Peyer's patch (tissue), 4 donors: ENCODE results near the gene RNF208. TPM values are rescaled to one million over a fixed set of nuclear protein-coding genes. Genes with fewer than 3 reads are reported as not detected.

ENCODE experiments used
- DNase-seq, 3 donors: peaks; one replicate each; pipeline ENCODE4 v3.0.0-alpha.2; 2017 to 2019
- H3K27ac ChIP-seq, 4 donors: fragments of 200-600 bp; sonication (generic); one replicate each; pipeline ENCODE4 v1.5.1; 2016 to 2019
- H3K27me3 ChIP-seq, 2 donors: fragments of 200-600 bp; sonication (generic); one replicate each; pipeline ENCODE4 v1.5.1; 2019
- H3K36me3 ChIP-seq, 3 donors: fragments of 200-600 bp; sonication (generic); one replicate each; pipeline ENCODE4 v1.5.1; 2016 to 2019
- H3K4me1 ChIP-seq, 4 donors: fragments of 200-600 bp; sonication (generic); one replicate each; pipeline ENCODE4 v1.5.1; 2016 to 2019
- H3K4me3 ChIP-seq, 4 donors: fragments of 200-600 bp; sonication (generic); 1 replicate in 3 of 4; 2 replicates in 1 of 4; pipeline ENCODE4 v1.5.1; 2016 to 2019; ENCODE audit warnings: mild to moderate bottlenecking in 1 of 4
- H3K9me3 ChIP-seq, 4 donors: fragments of 200-600 bp; sonication (generic); one replicate each; pipeline ENCODE4 v1.5.1; 2016 to 2019; ENCODE audit warnings: mild to moderate bottlenecking in 1 of 4
- POLR2A ChIP-seq, 2 donors: fragments of 450-650 bp; IDR thresholded peaks; one replicate each; pipeline ENCODE4 v1.5.1; 2017; ENCODE audit warnings: antibody characterized with exemption in 2 of 2, mild to moderate bottlenecking in 2 of 2, moderate library complexity in 2 of 2
- total RNA-seq, 4 donors: library from RNA; depleted of rRNA; stranded (reverse); fragments of >200 nt; gene quantifications; one replicate each; pipeline ENCODE4 v1.1.0, GENCODE V29; 2016
- TF ChIP-seq, protein P1 (sequence below), 6 experiments: fragments of 450-650 bp in 4 of 6; fragments of 200-600 bp in 2 of 6; sonication (generic) in 1 of 6; IDR thresholded peaks; one replicate each; pipeline ENCODE4 v1.5.1; 2017 to 2019; ENCODE audit warnings: antibody characterized with exemption in 6 of 6, mild to moderate bottlenecking in 3 of 6, moderate library complexity in 1 of 6

The RNF208 gene
- total RNA-seq, 4 donors from 2014 or later = 4.4 to 5.9 TPM; not detected in 2

GRCh38 chr9:137224830-137225694 lies 3.0 kb upstream of the RNF208 start, which contains the start of gene CYSRT1:
CYSRT1 (plus strand) TSS chr9:137225174; CDS start chr9:137225622, 448 bp downstream.
- H3K9me3 ChIP-seq = no peaks in the 10 kb centered on the region
- H3K27me3 ChIP-seq = no peaks in the 10 kb centered on the region
- peak within 1 kb of the TSS; percentile 85 to 93 (median 90) for H3K27ac ChIP-seq
- DNase-seq = peak in 2 of 3 donors; percentile 68 to 70
- peaks cover 8 to 54% (median 19%) of the 10 kb centered on the region in 4 donors for H3K4me1 ChIP-seq
- no peaks in the 10 kb centered on the region for H3K36me3 ChIP-seq
- H3K4me3 ChIP-seq = peak within 1 kb of the TSS; percentile 62 to 84 (median 72)
- TF ChIP-seq POLR2A (IDR thresholded peaks at IDR 0.05) = no peak

DNA sequence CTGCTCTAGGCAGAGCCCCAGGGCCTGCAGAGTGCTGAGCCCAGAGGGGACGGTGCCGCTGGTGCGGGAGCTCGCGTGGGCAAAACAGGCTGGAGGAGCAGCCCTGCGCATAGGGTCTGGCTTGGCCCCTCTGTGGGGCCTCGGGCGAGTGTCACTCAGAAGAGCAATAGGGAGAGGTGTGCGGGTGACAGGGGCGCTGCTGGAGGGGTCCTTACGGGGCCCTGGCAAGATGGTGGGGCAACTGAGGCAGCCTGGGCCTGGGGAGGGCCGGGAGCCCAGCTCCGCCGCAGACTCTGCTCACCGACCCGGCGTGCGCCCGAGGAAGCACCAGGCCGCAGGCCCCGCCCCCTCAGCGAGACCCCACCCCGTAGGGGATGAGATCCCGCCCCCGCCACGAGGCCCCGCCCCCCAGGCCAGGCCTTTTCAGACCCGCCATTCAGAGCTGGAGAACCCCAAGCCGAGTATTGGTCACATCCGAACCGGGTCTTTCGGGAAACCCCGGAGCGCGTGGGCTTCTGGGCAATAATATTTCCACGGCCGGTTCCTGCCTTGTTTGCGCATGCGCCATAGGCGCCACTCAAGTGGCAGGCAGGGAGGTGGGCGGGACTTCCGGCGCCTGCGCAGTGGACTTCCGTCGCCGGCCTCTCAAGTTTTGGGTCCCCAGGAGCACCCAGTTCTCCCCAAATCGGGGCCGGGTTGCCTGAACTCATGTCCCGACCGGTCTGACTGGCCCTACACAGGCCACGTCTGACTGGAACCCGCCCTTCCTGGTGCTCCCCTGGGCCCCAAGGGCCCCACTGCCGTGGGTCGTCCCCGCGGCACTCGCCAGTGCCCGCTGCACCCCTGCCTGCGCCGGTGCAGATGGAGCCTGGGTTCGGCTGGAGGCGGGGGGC lies 1.3 kb upstream of the RNF208 start:
- TF ChIP-seq, protein P1, sequence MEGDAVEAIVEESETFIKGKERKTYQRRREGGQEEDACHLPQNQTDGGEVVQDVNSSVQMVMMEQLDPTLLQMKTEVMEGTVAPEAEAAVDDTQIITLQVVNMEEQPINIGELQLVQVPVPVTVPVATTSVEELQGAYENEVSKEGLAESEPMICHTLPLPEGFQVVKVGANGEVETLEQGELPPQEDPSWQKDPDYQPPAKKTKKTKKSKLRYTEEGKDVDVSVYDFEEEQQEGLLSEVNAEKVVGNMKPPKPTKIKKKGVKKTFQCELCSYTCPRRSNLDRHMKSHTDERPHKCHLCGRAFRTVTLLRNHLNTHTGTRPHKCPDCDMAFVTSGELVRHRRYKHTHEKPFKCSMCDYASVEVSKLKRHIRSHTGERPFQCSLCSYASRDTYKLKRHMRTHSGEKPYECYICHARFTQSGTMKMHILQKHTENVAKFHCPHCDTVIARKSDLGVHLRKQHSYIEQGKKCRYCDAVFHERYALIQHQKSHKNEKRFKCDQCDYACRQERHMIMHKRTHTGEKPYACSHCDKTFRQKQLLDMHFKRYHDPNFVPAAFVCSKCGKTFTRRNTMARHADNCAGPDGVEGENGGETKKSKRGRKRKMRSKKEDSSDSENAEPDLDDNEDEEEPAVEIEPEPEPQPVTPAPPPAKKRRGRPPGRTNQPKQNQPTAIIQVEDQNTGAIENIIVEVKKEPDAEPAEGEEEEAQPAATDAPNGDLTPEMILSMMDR (IDR thresholded peaks at IDR 0.05) = no peak
- peak; percentile 22 to 71 for TF ChIP-seq POLR2A (IDR thresholded peaks at IDR 0.05)
- Histone ChIP-seq H3K27me3 (no peaks in the 10 kb centered on the region), H3K4me1 (peaks cover 8 to 45% (median 18%) of the 10 kb centered on the region in 4 donors), H3K9me3 (no peaks in the 10 kb centered on the region), H3K36me3 (no peaks in the 10 kb centered on the region), H3K4me3 (peak overlapping the region; percentile 62 to 84 (median 72)), H3K27ac (peak overlapping the region; percentile 85 to 93 (median 90))
- peak; percentile 97 to 99 (median 97) for DNase-seq

- H3K36me3 ChIP-seq = no peaks in the 10 kb centered on the region
- no peaks in the 10 kb centered on the region for H3K9me3 ChIP-seq
- H3K4me1 ChIP-seq = peaks cover 7 to 44% (median 15%) of the 10 kb centered on the region in 4 donors
- TF ChIP-seq, protein P1 (IDR thresholded peaks at IDR 0.05) = no peak
- TF ChIP-seq POLR2A (IDR thresholded peaks at IDR 0.05) = no peak
- peak overlapping the region; percentile 17 to 81 (median 44) for H3K4me3 ChIP-seq
- peak overlapping the region in 2 of 4 donors; percentile 17 to 55 for H3K27ac ChIP-seq
- DNase-seq = peak in 1 of 3 donors; percentile 68
- no peaks in the 10 kb centered on the region for H3K27me3 ChIP-seq
Measured at GRCh38 chr9:137221506-137222111, 431 bp downstream of the RNF208 start.

GRCh38 chr9:137221095-137221505 lies 940 bp downstream of the RNF208 start:
- TF ChIP-seq, protein P1 (IDR thresholded peaks at IDR 0.05) = no peak
- TF ChIP-seq POLR2A (IDR thresholded peaks at IDR 0.05) = no peak
- Histone ChIP-seq H3K9me3 (no peaks in the 10 kb centered on the region), H3K27me3 (no peaks in the 10 kb centered on the region), H3K4me1 (peaks cover 7 to 44% (median 15%) of the 10 kb centered on the region in 4 donors), H3K27ac (no peak overlapping the region), H3K36me3 (no peaks in the 10 kb centered on the region), H3K4me3 (peak overlapping the region in 2 of 4 donors; percentile 45 to 81)
- DNase-seq = no peak

GRCh38 chr9:137220317-137221094 lies 1.5 kb downstream of the RNF208 start:
- H3K4me3 ChIP-seq = no peak overlapping the region

More at GRCh38 chr9:137220317-137221094, 1.5 kb downstream of the RNF208 start:
- Histone ChIP-seq H3K4me1 (peaks cover 7 to 44% (median 15%) of the 10 kb centered on the region in 4 donors), H3K9me3 (no peaks in the 10 kb centered on the region), H3K36me3 (peaks cover 0 to 4% (median 0%) of the 10 kb centered on the region in 3 donors), H3K27ac (no peak overlapping the region), H3K27me3 (no peaks in the 10 kb centered on the region)
- no peak for TF ChIP-seq POLR2A (IDR thresholded peaks at IDR 0.05)
- TF ChIP-seq, protein P1 (IDR thresholded peaks at IDR 0.05) = no peak
- DNase-seq = no peak
